HUES48 (cell line): ENCODE data around the gene COPS7B.

Experiments used
- H3K27ac ChIP-seq: one replicate; pipeline ENCODE4 v1.7.0; 2013; ENCODE audit warnings: low read depth, low read length, inconsistent platforms
- H3K27me3 ChIP-seq: 2 replicates; pipeline ENCODE4 v1.6.1; 2013; ENCODE audit warnings: mild to moderate bottlenecking, low read length; ENCODE audit not compliant: control insufficient read depth, insufficient read depth
- H3K36me3 ChIP-seq: 2 replicates; pipeline ENCODE4 v1.6.1; 2013; ENCODE audit warnings: low read length; ENCODE audit not compliant: control insufficient read depth, insufficient read depth
- H3K4me1 ChIP-seq: 2 replicates; pipeline ENCODE4 v1.6.1; 2013; ENCODE audit warnings: mild to moderate bottlenecking, low read length; ENCODE audit not compliant: control insufficient read depth, insufficient read depth
- H3K4me3 ChIP-seq: 2 replicates; pipeline ENCODE4 v1.5.1; 2013; ENCODE audit warnings: mild to moderate bottlenecking, low read depth, low read length
- H3K9ac ChIP-seq: 2 replicates; pipeline ENCODE4 v1.6.1; 2013; ENCODE audit warnings: mild to moderate bottlenecking, low read depth, low read length, moderate library complexity
- H3K9me3 ChIP-seq: 2 replicates; pipeline ENCODE4 v1.6.1; 2013; ENCODE audit warnings: low read length; ENCODE audit not compliant: control insufficient read depth, insufficient read depth

Gene COPS7B

GRCh38 chr2:231764760-231765159, 21.5 kb upstream of the COPS7B start:
- Histone ChIP-seq H3K4me1 (peaks cover 6% of the 10 kb centered on the region; the same call in 1 of the 2 replicates), H3K27ac (no peak overlapping the region)

DNA sequence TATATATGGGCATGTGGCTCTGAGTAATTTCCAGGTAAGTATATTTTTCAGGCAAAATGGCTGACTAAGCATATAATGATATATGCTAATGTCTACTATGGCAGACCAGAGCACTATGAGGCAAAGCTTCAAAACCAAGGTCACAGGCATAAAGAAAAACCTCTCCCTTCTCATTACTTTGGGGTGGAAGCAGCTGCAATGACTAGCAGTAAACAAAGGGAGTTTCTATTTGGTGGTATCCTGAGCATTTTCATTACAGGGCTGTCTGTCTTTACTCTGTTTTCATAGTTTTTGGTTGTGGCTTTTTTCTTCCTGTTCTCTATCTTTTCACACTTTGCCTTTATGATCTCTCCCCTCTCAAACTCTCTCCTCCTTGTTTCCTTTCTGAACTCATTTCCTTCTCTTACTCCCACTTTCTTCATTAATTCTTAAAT, 20.7 kb upstream of the COPS7B start:
- Histone ChIP-seq H3K27ac (no peak overlapping the region), H3K9ac (no peak overlapping the region), H3K4me1 (peaks cover 6% of the 10 kb centered on the region; the same call in 1 of the 2 replicates), H3K27me3 (no peaks in the 10 kb centered on the region), H3K9me3 (no peaks in the 10 kb centered on the region), H3K36me3 (no peaks in the 10 kb centered on the region), H3K4me3 (no peak overlapping the region)

More at GRCh38 chr2:231764760-231765159, 21.5 kb upstream of the COPS7B start:
- no peaks in the 10 kb centered on the region for H3K9me3 ChIP-seq
- H3K4me3 ChIP-seq, result no peak overlapping the region
- no peak overlapping the region for H3K9ac ChIP-seq
- H3K27me3 ChIP-seq, result no peaks in the 10 kb centered on the region
- no peaks in the 10 kb centered on the region for H3K36me3 ChIP-seq

- H3K4me3 ChIP-seq, result no peak overlapping the region
- H3K9ac ChIP-seq, result no peak overlapping the region
- no peaks in the 10 kb centered on the region for H3K9me3 ChIP-seq
- H3K4me1 ChIP-seq, result peaks cover 6% of the 10 kb centered on the region; the same call in 1 of the 2 replicates
- H3K27me3 ChIP-seq, result no peaks in the 10 kb centered on the region
- H3K27ac ChIP-seq, result no peak overlapping the region
- no peaks in the 10 kb centered on the region for H3K36me3 ChIP-seq
These were observed 16.8 kb upstream of the COPS7B start for GRCh38 chr2:231769170-231770136.

DNA sequence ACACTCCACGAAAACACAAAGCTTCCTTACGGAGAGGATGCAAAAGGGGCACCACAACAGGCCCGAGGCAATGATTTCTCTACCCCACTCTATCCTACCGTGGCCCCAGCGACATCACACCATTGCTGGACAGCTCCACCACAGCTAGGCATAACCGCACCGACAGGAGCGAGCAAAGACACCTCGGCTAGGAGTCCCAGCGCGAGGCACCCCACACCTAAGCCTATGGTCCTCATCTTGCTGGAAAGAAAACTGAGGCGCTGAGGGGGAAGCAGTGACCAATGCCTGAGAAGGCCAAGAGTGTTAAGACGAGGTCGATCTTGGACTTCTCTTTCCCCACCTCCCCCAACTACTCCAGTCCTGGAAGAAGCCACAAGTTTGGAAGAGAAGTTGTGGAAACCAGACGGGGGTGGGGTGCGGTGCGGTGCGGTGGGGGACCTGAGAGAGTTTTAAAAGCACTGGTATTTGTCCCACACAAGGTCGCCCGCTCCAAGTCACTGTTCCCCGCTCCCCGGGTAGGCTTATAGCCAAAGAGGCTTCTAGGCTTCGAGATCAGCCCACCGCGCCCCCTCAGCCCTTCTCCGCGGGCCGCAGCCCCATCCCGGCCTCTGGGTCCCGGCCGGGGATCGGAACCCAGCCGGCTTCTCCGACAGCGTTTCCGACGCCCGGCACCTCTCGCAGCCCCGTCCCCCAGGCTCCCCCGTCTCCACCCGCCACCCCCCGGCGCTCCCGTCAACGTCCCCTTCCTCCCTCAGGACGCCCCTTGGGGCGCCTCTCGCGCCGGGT, 5.9 kb upstream of the COPS7B start:
- Histone ChIP-seq H3K9ac (no peak overlapping the region), H3K27ac (no peak overlapping the region), H3K27me3 (no peaks in the 10 kb centered on the region), H3K4me3 (peak overlapping the region; percentile 78), H3K36me3 (no peaks in the 10 kb centered on the region), H3K4me1 (peaks cover 6% of the 10 kb centered on the region), H3K9me3 (no peaks in the 10 kb centered on the region)

DNA sequence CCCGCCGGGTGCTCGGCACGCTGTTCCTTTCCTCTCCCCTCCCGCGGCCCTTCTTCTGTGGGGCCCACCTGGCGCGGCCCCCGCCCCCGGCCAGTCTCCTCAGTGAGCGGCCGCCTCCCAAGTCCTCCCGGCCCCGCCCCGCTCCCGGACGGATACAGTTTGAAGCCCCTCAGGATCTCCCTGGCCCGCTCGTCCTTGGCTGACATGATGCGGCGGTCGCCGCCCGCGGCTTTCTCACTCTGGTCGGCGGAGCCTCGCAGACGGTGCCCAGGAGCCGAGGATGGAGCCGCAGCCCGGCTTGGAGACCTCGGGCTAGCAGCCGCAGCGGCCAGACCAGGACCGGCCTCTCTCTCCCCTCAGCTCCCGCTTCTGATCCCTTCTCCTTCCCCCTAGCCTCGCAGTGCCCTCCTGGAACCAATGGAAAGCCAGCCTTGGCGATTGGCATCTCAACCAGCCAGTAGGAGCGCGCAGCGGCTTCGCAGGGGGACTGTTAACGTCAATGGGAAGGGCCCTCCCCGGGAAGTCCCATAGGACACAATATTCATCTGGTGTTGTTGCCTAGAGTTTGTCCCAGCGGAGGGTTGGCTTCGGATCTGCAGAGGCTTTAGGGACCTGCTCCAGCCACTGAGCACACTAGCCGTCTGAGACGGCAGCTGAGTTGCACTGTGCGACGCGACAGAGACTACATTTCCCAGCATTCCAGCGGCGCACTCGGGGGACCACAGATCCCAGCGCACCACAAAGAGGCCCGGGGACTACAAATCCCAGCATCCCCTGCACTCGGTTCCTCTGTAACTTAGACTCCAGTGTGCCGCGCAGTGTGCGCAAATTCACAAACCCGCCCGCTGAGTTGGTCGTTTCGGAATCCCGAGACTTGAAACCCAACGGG, 5.1 kb upstream of the COPS7B start, which contains the start of gene PDE6D:
Gene PDE6D, minus strand, starts transcription at position 374 of the 889 bp plus-strand sequence. Its CDS starts 168 bp downstream, at position 206.
- Histone ChIP-seq H3K9me3 (no peaks in the 10 kb centered on the region), H3K27me3 (no peaks in the 10 kb centered on the region), H3K27ac (peak within 1 kb of the TSS; percentile 52), H3K9ac (peak within 1 kb of the TSS; percentile 58; the same call in 1 of the 2 replicates), H3K36me3 (no peaks in the 10 kb centered on the region), H3K4me3 (peak within 1 kb of the TSS; percentile 78), H3K4me1 (peaks cover 12% of the 10 kb centered on the region)

DNA sequence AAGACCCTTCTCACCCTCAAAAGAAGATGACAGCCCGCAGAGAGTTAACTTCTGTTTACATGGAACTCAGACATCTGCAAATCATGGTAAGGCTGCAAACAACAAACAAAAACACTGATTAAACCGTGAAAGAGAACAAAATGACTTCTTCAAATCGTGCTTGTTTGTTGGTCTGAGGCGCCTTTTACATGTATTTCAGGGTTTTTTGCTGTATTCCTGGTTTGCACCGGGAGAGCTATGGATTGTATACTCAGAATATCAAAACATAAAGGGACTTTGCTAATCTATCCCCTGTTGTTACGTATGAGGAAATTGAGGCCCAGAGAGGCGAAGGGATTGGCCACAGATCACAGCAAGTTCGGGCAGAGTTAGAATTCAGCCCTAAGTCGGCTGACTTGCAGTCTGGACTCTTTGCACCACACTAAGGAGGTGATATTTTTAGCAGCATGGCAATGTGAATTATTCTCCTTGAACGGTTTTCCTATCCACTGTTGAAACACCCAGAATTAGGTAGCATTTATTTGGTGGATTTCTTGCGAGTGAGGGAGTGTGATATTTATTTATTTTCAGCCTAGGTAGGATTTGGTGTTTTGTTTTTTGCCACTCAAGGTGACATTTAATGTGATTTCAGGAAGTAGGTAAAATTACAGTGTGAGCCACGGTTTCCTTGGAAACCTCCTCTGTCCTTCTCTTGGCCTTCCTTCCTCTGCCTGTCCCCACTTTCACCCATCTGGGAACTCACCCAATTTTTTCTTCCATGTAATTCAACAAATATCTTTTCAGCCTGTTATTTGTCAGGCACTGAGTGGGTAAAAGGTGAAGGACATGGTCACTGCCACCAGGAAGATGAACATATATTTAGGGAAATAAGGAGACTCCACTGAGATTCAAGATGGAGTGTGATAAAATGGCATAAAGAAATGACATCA, 4.2 kb upstream of the COPS7B start:
- no peaks in the 10 kb centered on the region for H3K9me3 ChIP-seq
- no peaks in the 10 kb centered on the region for H3K27me3 ChIP-seq
- no peaks in the 10 kb centered on the region for H3K36me3 ChIP-seq
- H3K27ac ChIP-seq, result peak overlapping the region; percentile 52
- peak overlapping the region; percentile 25; the same call in 1 of the 2 replicates for H3K9ac ChIP-seq
- peaks cover 12% of the 10 kb centered on the region for H3K4me1 ChIP-seq
- peak overlapping the region; percentile 78 for H3K4me3 ChIP-seq

DNA sequence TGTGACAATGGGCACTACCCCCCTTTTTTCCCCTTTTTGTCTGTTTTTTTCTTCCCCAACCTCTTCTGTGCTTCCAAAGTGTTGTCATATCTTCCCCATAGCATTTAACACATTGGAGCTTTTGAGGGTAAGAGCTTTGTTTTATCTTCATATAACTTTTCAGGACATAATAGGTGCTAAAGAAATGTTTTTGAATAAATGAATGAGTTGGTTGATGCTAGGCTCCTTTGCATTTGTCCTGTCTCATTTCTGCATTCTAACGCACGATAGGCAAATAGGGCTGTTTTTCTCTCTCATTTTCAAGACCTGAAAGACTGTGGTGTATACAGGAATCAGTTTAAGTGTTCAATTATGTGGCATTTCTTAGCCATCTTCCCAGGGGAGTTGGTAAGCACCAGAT, 832 bp upstream of the COPS7B start:
- H3K36me3 ChIP-seq, result peaks cover 17% of the 10 kb centered on the region
- H3K27ac ChIP-seq, result peak overlapping the region; percentile 93
- no peaks in the 10 kb centered on the region for H3K9me3 ChIP-seq
- peaks cover 12% of the 10 kb centered on the region for H3K4me1 ChIP-seq
- no peaks in the 10 kb centered on the region for H3K27me3 ChIP-seq
- peak overlapping the region; percentile 91 for H3K4me3 ChIP-seq
- H3K9ac ChIP-seq, result peak overlapping the region; percentile 92; the same call in 1 of the 2 replicates

DNA sequence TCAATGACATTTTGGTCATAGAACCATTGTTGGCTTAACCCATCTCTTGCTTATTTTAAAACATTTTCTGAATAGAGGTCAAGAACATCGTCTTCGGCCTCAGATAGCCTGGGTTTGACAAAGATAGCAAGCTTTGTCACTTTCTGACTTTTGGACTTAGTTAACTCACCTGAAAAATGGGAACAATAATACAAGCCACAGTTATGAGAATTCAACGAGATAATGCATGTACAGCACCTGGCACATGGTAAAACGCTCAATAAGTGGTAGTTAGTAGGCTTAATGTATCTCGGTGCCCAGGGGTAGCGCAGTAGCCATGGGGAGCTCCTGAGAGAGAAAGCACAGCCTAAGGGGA, 446 bp upstream of the COPS7B start:
- Histone ChIP-seq H3K9ac (peak overlapping the region; percentile 92), H3K4me3 (peak overlapping the region; percentile 91)

DNA sequence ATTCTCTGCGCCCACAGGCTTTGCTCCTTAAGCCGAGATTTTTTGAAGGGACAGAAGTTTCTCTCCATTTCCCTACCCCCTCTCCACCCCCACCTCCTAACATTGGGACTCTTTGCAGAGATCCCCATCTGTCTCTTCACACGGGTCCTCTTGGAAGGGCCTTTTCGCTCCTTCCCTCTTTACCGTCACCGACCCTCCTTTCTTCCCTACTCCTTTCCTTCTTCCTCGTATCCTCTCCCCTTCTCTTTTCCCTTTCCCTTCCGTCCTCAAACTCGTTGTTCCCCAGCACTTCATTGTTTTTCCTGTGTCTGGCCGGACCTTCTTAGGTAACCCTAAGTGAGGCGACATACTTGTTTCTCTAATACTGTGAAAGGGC, 660 bp downstream of the COPS7B start:
- Histone ChIP-seq H3K4me1 (peaks cover 12% of the 10 kb centered on the region), H3K27ac (peak overlapping the region; percentile 93), H3K9ac (peak overlapping the region; percentile 92; the same call in 1 of the 2 replicates), H3K4me3 (peak overlapping the region; percentile 91), H3K27me3 (no peaks in the 10 kb centered on the region), H3K36me3 (peaks cover 26% of the 10 kb centered on the region), H3K9me3 (no peaks in the 10 kb centered on the region)

More for the DNA sequence above, 446 bp upstream of the COPS7B start:
- no peaks in the 10 kb centered on the region for H3K9me3 ChIP-seq
- peaks cover 12% of the 10 kb centered on the region for H3K4me1 ChIP-seq
- H3K36me3 ChIP-seq, result peaks cover 17% of the 10 kb centered on the region
- no peaks in the 10 kb centered on the region for H3K27me3 ChIP-seq
- H3K27ac ChIP-seq, result peak overlapping the region; percentile 93
